HCT116 (cell line): Measurements from ENCODE around the gene RAP2B. TPM values are rescaled to one million over a fixed set of nuclear protein-coding genes. Genes with fewer than 3 reads are reported as not detected.

ENCODE experiments used
- ATAC-seq: fragments of 200-7000 bp; cut with Tn5 transposase; 2 replicates; pipeline ENCODE4 v1.9.1; 2020; ENCODE audit warnings: mild to moderate bottlenecking, moderate library complexity
- BruUV-seq: library from RNA; stranded (reverse); fragments of 400-500 nt; replicated peaks from 2 replicates; lab custom pipeline; 2021; lab: Mats Ljungman, UMichigan
- CTCF ChIA-PET: fragments of 300-600 bp; sonication (Branson Sonifier 250); formaldehyde crosslinking; loops from one replicate; lab custom pipeline; 2021; ENCODE audit warnings: antibody characterized with exemption; lab: Charles Lee
- POLR2A ChIA-PET: fragments of 300-600, 350-600 bp; sonication (Branson Sonifier 250); formaldehyde crosslinking; loops from one replicate; lab custom pipeline; 2021; ENCODE audit warnings: antibody characterized with exemption; lab: Charles Lee
- RAD21 ChIA-PET, 2 experiments: fragments of 300-600 bp; sonication (Branson Sonifier 250); formaldehyde crosslinking; loops; one replicate each; lab custom pipeline; 2023; ENCODE audit warnings: low total read pairs in 2 of 2; ENCODE audit not compliant: uncharacterized antibody in 2 of 2, unreplicated experiment in 2 of 2, low non-redundant PET in 1 of 2; lab: Charles Lee
- DNase-seq: peaks from one replicate; pipeline ENCODE4 v3.0.0-alpha.2; 2010; ENCODE audit warnings: low read depth, low spot score
- H2AFZ ChIP-seq: fragments of 200-600 bp; shearing (Covaris generic), sonication (generic); 2 replicates; pipeline ENCODE4 v1.6.1; 2017; ENCODE audit warnings: low read depth, mixed run types, mixed read lengths, antibody characterized with exemption, low read length; ENCODE audit not compliant: poor library complexity, severe bottlenecking
- H3K27ac ChIP-seq: 2 replicates; pipeline ENCODE4 v1.5.1; 2012; ENCODE audit warnings: low read depth, low read length
- H3K27me3 ChIP-seq: fragments of 200-600 bp; sonication (generic); 2 replicates; pipeline ENCODE4 v1.6.1; 2016; ENCODE audit warnings: mixed run types, low read length, mixed read lengths; ENCODE audit not compliant: insufficient read depth
- H3K36me3 ChIP-seq, 2 experiments: fragments of 200-500 bp in 1 of 2; fragments of 200-600 bp in 1 of 2; sonication (Bioruptor generic) in 1 of 2; sonication (generic) in 1 of 2; 2 replicates each; pipeline versions ENCODE4 v1.5.1 to v1.6.1; 2014 to 2016; ENCODE audit warnings: low read length in 2 of 2, inconsistent platforms in 1 of 2, mixed read lengths in 1 of 2, mixed run types in 1 of 2; ENCODE audit not compliant: insufficient read depth in 2 of 2, control insufficient read depth in 1 of 2
- H3K4me1 ChIP-seq, 2 experiments: fragments of 200-600 bp in 1 of 2; sonication (generic) in 1 of 2; 2 replicates each; pipeline versions ENCODE4 v1.5.1 to v1.6.1; 2012 to 2017; ENCODE audit warnings: low read length in 2 of 2, inconsistent platforms in 1 of 2, mild to moderate bottlenecking in 1 of 2, mixed read lengths in 1 of 2, mixed run types in 1 of 2, moderate library complexity in 1 of 2; ENCODE audit not compliant: insufficient read depth in 2 of 2, control insufficient read depth in 1 of 2
- H3K4me2 ChIP-seq: fragments of 200-600 bp; sonication (generic); 2 replicates; pipeline ENCODE4 v1.6.1; 2017; ENCODE audit warnings: mixed run types, low read length, mixed read lengths
- H3K4me3 ChIP-seq, 2 experiments: fragments of 200-600 bp in 1 of 2; sonication (generic) in 1 of 2; replicated peaks in 1 of 2; 2 replicates each; pipeline ENCODE4 v1.5.1; 2011 to 2016; ENCODE audit warnings: low read length in 2 of 2, control low read depth in 1 of 2, low read depth in 1 of 2, mild to moderate bottlenecking in 1 of 2, mixed read lengths in 1 of 2, mixed run types in 1 of 2
- H3K79me2 ChIP-seq: fragments of 200-600 bp; sonication (generic); 2 replicates; pipeline ENCODE4 v1.6.1; 2017; ENCODE audit warnings: mild to moderate bottlenecking, mixed run types, low read length, moderate library complexity, mixed read lengths; ENCODE audit not compliant: insufficient read depth
- H3K9ac ChIP-seq: fragments of 200-600 bp; sonication (generic); 2 replicates; pipeline ENCODE4 v1.6.1; 2016; ENCODE audit warnings: low read length, mixed read lengths
- H3K9me2 ChIP-seq: fragments of 200-600 bp; sonication (generic), shearing (Covaris generic); 2 replicates; pipeline ENCODE4 v1.6.1; 2017; ENCODE audit warnings: mixed run types, mild to moderate bottlenecking, moderate library complexity; ENCODE audit not compliant: insufficient read depth
- H3K9me3 ChIP-seq, 2 experiments: fragments of 200-500 bp in 1 of 2; fragments of 200-600 bp in 1 of 2; sonication (Bioruptor generic) in 1 of 2; sonication (generic) in 1 of 2; 2 replicates each; pipeline ENCODE4 v1.6.1; 2014 to 2017; ENCODE audit warnings: low read length in 2 of 2, mixed read lengths in 2 of 2, inconsistent platforms in 1 of 2, low read depth in 1 of 2, mild to moderate bottlenecking in 1 of 2, mixed run types in 1 of 2, moderate library complexity in 1 of 2; ENCODE audit not compliant: control insufficient read depth in 1 of 2, insufficient read depth in 1 of 2
- H4K20me1 ChIP-seq: fragments of 200-600 bp; sonication (generic), shearing (Covaris generic); 2 replicates; pipeline ENCODE4 v1.6.1; 2017; ENCODE audit warnings: mixed run types, mild to moderate bottlenecking, moderate library complexity; ENCODE audit not compliant: insufficient read depth
- CEBPB ChIP-seq: IDR thresholded peaks from 2 replicates; pipeline ENCODE4 v1.6.1; 2012; ENCODE audit warnings: low read depth
- CTCF ChIP-seq, 3 experiments: fragments of 200-600 bp in 1 of 3; sonication (generic) in 1 of 3; IDR thresholded peaks in 2 of 3; conservative IDR thresholded peaks in 1 of 3; 2 replicates each; pipeline ENCODE4 v1.5.1; 2012 to 2017; ENCODE audit warnings: low read depth in 2 of 3, low read length in 2 of 3, antibody characterized with exemption in 1 of 3, borderline replicate concordance in 1 of 3, control low read depth in 1 of 3, mild to moderate bottlenecking in 1 of 3, mixed read lengths in 1 of 3, mixed run types in 1 of 3, moderate library complexity in 1 of 3; ENCODE audit not compliant: insufficient read depth in 1 of 3
- EZH2 ChIP-seq: fragments of 200-600 bp; sonication (generic); IDR thresholded peaks from 2 replicates; pipeline ENCODE4 v1.6.1; 2017; ENCODE audit warnings: antibody characterized with exemption, mixed run types
- FOSL1 ChIP-seq: IDR thresholded peaks from 2 replicates; pipeline ENCODE4 v1.6.1; 2012; ENCODE audit warnings: low read depth
- POLR2A ChIP-seq: IDR thresholded peaks from 2 replicates; pipeline ENCODE4 v1.7.0; 2011; ENCODE audit warnings: borderline replicate concordance; ENCODE audit not compliant: insufficient read depth, insufficient read length; ENCODE audit errors: extremely low read depth
- POLR2AphosphoS5 ChIP-seq: IDR thresholded peaks from 2 replicates; pipeline ENCODE4 v1.6.1; 2011; ENCODE audit warnings: mild to moderate bottlenecking, low read depth, low read length, moderate library complexity
- SRF ChIP-seq: IDR thresholded peaks from 2 replicates; pipeline ENCODE4 v1.6.1; 2012; ENCODE audit warnings: low read depth
- intact Hi-C: fragments of 100-400 bp; cut with micrococcal nuclease; formaldehyde crosslinking; loops from 2 replicates; pipeline ENCODE4 v1.10.0; 2022
- total RNA-seq: library from RNA; stranded (reverse); gene quantifications from one replicate; pipeline ENCODE4 v1.2.1, GENCODE V29; 2021; ENCODE audit not compliant: unreplicated experiment
- TF ChIP-seq, protein P1 (sequence below): IDR thresholded peaks from 2 replicates; pipeline ENCODE4 v1.6.1; 2012
- TF ChIP-seq, protein P2 (sequence below): IDR thresholded peaks from 2 replicates; pipeline ENCODE4 v1.6.1; 2012

RAP2B gene
- total RNA-seq, 1 experiment from 2014 or later = 24.2 TPM

DNA sequence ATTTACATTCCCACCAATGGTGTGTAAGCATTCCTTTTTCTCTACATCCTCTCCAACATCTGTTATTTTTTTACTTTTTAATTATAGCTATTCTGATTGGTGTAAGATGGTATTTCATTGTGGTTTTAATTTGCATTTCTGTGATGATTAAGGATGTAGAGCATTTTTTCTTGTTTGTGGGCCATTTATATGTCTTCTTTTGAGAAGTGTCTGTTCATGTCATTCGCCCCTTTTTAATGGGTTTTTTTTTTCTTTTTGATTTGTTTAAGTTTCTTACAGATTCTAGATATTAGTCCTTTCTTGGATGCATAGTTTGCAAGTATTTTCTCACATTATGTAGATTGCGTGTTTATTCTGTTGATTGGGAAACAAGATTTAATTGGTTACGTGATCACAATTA lies 14.2 kb downstream of the RAP2B start:
- Histone ChIP-seq H2AFZ (no peak overlapping the region), H4K20me1 (no peaks in the 10 kb centered on the region), H3K27ac (no peak overlapping the region), H3K36me3 (no peaks in the 10 kb centered on the region), H3K79me2 (no peaks in the 10 kb centered on the region), H3K4me3 (no peak overlapping the region), H3K4me1 (peaks cover 4 to 16% of the 10 kb centered on the region in 2 experiments), H3K4me2 (no peak overlapping the region), H3K9me3 (no peaks in the 10 kb centered on the region), H3K27me3 (no peaks in the 10 kb centered on the region), H3K9ac (no peak overlapping the region), H3K9me2 (no peaks in the 10 kb centered on the region)
- DNase-seq = no peak
- TF ChIP-seq, protein P1, sequence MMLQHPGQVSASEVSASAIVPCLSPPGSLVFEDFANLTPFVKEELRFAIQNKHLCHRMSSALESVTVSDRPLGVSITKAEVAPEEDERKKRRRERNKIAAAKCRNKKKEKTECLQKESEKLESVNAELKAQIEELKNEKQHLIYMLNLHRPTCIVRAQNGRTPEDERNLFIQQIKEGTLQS = no peak
- TF ChIP-seq FOSL1 (no peak), POLR2AphosphoS5 (no peak), CTCF (IDR thresholded peaks at IDR 0.05 in 2 of 3, conservative IDR thresholded peaks at IDR 0.05 in 1 of 3; ENCODE audit: borderline replicate concordance in 1 of 3, insufficient read depth in 1 of 3, low read depth in 2 of 3, low read length in 2 of 3) (no peak), POLR2A (no peak), EZH2 (no peak), CEBPB (no peak), SRF (no peak)
- TF ChIP-seq, protein P2, sequence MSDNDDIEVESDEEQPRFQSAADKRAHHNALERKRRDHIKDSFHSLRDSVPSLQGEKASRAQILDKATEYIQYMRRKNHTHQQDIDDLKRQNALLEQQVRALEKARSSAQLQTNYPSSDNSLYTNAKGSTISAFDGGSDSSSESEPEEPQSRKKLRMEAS = no peak
- POLR2A ChIA-PET = no interaction called here
- CTCF ChIA-PET = no interaction called here
- RAD21 ChIA-PET = no interaction called here
- BruUV-seq = no TSS peak
- intact Hi-C loops = loop anchor here (10.0 kb wide), 1 partner anchor 419 kb away; no protein-coding TSS in a partner anchor
- no peak for ATAC-seq
